SK-N-SH treated with all-trans-retinoic acid at 6 μM for 48 hours (cell line): ENCODE results near the gene TMEM203.

Source experiments
- CREB5 ChIP-seq: fragments of 250-450 bp; sonication (Bioruptor Pico); IDR thresholded peaks from 2 replicates; pipeline ENCODE4 v1.5.1; 2020; ENCODE audit warnings: low read depth, mild to moderate bottlenecking, moderate library complexity
- OSR1 ChIP-seq: fragments of 250-450 bp; sonication (Bioruptor Pico); IDR thresholded peaks from 2 replicates; pipeline ENCODE4 v1.8.0; 2022; ENCODE audit warnings: moderate library complexity, mild to moderate bottlenecking, inconsistent platforms
- PATZ1 ChIP-seq: fragments of 250-450 bp; sonication (Bioruptor Pico); IDR thresholded peaks from 2 replicates; pipeline ENCODE4 v1.8.0; 2020; ENCODE audit warnings: mild to moderate bottlenecking, moderate library complexity, borderline replicate concordance
- PPARA ChIP-seq: fragments of 250-450 bp; sonication (Bioruptor Pico); IDR thresholded peaks from 2 replicates; pipeline ENCODE4 v1.5.0; 2020; ENCODE audit warnings: mild to moderate bottlenecking, borderline replicate concordance
- SNAI2 ChIP-seq: fragments of 250-450 bp; sonication (Bioruptor Pico); IDR thresholded peaks from 2 replicates; pipeline ENCODE4 v1.5.0; 2020; ENCODE audit warnings: mild to moderate bottlenecking, moderate library complexity
- TSHZ2 ChIP-seq: fragments of 250-450 bp; sonication (Bioruptor Pico); IDR thresholded peaks from 2 replicates; pipeline ENCODE4 v1.5.0; 2020; ENCODE audit warnings: mild to moderate bottlenecking, moderate library complexity
- ZFP3 ChIP-seq: fragments of 250-450 bp; sonication (Bioruptor Pico); IDR thresholded peaks from 2 replicates; pipeline ENCODE4 v1.5.0; 2020; ENCODE audit warnings: mild to moderate bottlenecking, moderate library complexity
- ZFP30 ChIP-seq: fragments of 450-650 bp; formaldehyde crosslinking; IDR thresholded peaks from 2 replicates; pipeline ENCODE4 v1.5.0; 2022; ENCODE audit warnings: mild to moderate bottlenecking, moderate library complexity
- TF ChIP-seq, protein P1 (sequence below): fragments of 250-450 bp; sonication (Bioruptor Pico); IDR thresholded peaks from 2 replicates; pipeline ENCODE4 v1.5.1; 2021; ENCODE audit warnings: mild to moderate bottlenecking, moderate library complexity

GRCh38 chr9:137160054-137160425 is 45.4 kb downstream of the TMEM203 start:
- TF ChIP-seq PATZ1 (CRISPR knock-in tag) (no peak), CREB5 (no peak), SNAI2 (CRISPR knock-in tag) (no peak), OSR1 (CRISPR knock-in tag) (no peak), PPARA (no peak), ZFP3 (CRISPR knock-in tag) (no peak), TSHZ2 (CRISPR knock-in tag) (no peak), ZFP30 (CRISPR knock-in tag) (no peak)
- TF ChIP-seq, protein P1, sequence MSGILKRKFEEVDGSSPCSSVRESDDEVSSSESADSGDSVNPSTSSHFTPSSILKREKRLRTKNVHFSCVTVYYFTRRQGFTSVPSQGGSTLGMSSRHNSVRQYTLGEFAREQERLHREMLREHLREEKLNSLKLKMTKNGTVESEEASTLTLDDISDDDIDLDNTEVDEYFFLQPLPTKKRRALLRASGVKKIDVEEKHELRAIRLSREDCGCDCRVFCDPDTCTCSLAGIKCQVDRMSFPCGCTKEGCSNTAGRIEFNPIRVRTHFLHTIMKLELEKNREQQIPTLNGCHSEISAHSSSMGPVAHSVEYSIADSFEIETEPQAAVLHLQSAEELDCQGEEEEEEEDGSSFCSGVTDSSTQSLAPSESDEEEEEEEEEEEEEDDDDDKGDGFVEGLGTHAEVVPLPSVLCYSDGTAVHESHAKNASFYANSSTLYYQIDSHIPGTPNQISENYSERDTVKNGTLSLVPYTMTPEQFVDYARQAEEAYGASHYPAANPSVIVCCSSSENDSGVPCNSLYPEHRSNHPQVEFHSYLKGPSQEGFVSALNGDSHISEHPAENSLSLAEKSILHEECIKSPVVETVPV (CRISPR knock-in tag), result no peak
